GM21723 (cell line): Measurements from ENCODE around the gene CABLES2.

Experiments used
- ATAC-seq: cut with Tn5 transposase; IDR thresholded peaks from one replicate; pipeline ENCODE4 v1.9.1; 2021; ENCODE audit warnings: mild to moderate bottlenecking, moderate library complexity; ENCODE audit not compliant: unreplicated experiment

CABLES2 gene, protein sequence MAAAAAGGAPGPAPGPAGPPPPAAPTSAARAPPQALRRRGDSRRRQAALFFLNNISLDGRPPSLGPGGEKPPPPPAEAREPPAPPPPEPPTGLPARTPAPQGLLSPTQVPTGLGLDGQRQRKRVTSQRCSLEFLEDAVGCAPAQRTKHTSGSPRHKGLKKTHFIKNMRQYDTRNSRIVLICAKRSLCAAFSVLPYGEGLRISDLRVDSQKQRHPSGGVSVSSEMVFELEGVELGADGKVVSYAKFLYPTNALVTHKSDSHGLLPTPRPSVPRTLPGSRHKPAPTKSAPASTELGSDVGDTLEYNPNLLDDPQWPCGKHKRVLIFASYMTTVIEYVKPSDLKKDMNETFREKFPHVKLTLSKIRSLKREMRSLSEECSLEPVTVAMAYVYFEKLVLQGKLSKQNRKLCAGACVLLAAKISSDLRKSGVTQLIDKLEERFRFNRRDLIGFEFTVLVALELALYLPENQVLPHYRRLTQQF

DNA sequence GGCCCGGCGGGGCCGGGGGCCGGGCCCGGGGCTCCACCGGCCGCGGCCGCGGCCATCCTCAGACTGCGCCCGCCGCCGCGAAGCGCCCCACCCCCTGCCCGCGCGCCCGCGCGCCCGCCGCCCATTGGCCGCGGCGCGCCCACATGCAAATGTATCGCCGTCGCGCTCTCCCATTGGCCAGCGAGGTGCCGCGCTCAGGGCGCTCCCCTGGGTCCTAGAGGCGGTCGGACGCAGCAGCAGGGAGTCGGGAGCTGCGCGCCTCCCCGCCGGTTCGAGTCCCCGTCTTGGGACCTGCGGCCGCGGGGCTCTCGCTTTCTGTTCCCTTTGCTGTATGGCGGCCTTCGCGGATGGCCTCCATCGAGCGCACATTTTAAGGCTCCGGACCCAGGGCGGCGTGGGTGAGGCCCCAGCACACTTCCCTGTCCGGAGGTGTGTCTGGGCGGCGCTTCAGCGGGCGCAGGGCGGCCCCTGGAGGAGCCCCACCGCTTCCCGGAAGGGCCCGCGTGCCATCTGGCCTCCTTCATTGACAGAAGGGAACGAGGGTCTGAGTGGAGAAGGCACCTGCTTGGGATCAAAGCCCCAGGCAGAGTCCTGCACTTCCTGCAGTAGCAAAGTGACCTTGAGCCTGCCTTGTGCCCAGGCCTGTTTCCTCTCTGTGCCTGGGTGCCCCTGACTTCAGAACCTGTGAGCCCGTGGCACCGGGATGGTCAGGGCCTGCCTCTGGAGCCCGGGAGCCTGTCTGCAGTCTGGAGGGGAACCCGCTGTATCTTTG lies at the start of gene CABLES2:
CABLES2 (minus strand) TSS at position 65 of the 772 bp plus-strand sequence; CDS start at position 56, 9 bp downstream.
- peak; percentile 82 for ATAC-seq

DNA sequence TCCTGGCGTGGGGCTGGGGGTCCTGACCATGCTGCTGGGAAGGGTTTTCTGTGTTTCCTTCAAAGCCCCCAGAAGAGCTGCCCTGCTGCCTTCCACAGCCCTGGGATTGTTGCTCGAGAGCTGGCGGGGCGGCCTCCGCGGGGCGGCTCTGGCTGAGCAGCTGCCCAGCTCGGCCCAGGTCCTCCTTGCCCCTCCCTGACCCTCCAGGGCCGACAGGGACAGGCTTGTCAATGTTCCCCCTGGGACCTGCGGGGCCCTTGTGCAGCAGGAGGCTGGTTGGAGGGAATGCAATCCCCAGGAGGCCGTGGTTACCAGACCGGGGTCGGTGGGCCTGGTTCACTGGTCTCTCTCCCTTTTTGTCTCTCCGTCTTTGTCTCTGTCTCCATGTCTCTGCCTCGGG lies 48.8 kb upstream of the CABLES2 start:
- no peak for ATAC-seq

DNA sequence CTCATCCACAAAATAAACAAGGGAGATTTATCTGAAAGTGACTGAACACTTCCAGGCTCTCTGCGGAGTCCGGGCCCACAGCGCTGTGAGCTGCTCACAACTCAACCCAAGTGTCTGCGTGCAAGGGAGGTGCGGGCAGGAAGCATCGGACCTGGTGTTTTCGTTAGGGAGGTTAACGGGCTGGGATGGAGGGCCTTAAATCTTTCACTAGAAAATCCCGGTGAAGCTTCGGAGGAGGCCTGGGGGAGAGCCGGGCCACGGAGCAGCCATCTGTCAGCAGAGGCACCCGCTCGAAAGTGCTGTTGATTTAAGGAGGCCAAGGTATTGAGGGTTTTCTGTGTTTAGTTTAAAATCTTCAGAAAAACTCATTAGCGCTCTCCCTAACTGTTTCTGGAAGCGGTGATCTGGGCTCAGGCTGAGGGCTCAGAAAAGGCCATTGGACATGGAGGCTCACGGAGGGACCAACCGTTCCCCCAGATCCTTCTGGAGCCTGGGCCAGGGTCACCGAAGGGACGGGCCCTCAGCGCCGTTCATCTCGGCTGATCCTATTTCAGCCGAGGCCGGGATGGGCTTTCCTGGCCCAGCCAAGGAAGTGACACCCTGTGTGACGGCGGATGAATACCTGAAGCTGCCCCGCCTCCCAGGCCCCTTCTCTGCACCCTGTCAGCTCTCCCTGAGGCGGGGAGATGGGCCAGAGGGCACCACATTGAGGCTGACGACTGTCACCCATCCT lies 48.0 kb upstream of the CABLES2 start:
- no peak for ATAC-seq

DNA sequence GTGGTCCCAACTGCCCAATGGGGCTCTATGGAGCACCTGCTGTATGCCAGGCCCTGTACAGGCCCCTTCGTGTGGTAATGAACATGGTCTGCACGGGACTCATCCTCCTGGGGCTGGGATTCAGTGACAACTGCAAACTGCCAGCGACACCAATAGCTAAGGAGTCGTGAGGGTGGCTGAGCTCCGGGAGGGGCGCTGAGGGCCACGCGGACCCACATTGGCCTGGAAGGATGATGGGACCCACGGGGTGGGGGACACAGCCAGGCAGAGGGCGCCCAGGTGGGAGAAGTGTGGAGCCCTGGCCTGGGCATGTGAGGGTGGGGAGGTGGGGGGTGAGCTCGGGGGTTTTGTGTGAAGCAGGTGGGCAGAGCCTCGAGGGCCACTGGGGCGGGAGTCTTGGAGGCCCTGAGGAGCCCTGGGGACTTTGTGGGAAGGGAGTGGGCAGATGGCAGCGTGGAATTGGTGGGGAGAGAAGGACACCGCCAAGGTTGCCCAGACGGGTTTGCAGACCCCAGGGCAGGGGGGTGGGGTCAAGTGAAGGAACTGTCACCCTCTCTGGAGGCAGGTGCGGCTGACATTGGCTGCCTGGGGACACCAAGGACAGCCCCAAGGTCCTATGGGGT lies 46.2 kb upstream of the CABLES2 start:
- ATAC-seq: no peak

DNA sequence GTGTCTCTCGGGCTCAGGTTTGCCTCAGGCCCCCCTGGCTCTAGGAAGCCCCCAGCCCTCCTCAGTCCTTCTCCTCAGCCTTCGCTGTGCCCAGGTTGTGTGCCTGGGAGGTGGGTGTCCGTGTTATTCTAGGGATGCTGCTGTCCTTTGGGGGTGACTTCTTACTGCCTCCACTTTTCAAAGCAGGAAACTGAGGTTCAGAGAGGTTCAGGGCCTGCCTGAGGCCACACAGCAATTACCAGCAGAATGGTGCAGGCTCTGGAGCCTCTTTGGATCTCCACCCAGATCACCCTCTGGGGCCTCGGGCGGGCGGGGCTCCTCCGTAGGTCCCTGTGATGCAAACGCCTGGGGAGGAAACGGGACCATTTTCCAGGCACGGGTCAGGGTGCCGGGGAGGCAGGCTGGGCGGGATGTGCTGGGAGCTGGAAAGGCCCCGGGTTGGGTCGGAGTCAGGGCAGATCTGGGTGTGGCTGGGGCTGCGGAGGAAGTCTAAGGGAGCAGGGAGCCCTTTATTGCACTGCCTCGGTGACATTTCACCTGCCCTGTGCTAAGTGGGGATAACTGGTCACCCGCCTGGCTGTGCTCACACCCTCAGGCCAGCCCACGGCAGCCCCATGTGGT lies 45.5 kb upstream of the CABLES2 start:
- no peak for ATAC-seq

DNA sequence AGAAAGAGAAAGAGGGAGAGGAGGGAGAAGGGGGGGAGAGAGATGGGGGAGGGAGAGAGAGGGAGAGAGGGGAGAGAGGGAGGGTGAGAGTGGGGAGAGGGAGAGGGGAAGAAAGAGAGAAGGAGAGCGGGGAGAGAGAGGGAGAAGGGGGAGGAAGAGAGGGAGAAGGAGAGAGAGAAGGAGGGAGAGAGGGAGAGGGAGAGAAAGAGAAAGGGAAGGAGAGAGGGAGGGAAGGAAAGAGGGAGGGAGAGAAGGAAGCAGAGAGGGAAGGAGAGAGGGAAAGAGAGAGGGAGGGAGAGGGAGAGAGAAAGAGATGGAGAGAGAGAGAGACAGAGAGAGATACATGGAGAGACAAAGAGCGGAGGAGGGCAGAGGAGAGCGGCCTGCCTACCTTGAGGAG lies 44.9 kb upstream of the CABLES2 start:
- no peak for ATAC-seq

DNA sequence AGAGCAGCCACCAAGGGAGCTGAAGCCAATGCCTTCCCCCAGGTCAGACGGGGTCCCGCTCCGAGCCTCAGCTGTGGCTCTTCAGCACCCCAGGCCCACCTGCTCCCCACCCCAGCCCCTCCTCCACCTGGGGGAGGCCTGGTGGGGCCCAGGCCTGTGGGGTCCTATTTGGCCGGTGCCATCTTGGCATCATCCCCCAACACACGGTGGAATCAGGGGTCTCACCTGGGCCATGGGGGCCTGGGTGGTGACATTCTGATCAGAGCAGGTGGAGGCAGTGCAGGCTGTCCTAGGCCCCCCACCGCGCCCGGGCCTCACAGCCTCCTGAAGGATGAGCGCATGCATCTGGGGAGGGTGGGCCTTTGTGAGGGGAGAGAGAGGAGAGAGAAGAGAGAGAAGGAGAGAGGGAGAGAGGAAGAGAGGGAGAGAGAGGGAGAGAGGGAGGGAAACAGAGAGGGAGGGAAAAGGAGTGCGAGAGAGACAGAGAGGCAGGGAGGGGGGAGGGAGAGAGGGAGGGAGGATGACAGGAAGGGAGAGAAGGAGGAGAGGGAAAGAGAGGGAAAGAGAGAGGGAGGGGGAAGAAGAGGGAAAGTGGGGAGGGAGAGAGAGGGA lies 44.2 kb upstream of the CABLES2 start:
- ATAC-seq: no peak

DNA sequence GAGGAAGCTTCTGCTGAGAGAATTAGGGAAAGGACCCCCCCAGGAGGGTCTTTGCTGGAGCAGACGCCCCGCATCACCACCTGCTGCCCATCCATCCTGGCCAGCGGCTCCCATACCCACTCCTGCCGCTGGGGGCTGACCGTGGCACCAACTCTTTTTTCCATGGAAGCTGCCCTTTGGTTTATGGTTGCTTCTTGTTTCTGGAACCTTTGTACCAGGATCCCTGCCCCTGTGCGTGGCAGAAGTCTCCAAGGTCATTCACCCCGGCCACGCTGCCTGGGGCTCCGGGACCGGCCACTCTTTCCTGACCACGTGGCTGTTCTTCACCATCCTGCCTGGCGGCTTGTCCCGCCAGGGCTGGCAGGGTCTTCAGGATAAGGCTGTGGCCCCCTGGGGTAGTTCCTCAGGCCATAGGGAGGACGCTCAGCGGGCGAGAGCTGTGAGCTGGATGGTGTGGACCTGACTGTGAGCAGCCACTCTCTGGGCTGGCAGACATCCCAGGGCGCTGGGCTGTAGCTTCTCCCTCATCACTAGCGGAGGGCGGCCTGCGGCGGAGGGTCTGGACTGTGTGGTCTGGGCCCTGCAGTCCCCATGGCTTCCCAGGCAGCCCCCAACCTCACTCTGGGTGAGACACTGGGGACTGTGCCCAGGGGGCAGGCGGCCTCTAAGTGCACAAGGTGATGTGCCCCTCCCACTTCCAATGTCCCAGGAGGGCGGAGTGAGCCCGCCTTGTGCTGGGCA lies 43.0 kb upstream of the CABLES2 start:
- no peak for ATAC-seq

DNA sequence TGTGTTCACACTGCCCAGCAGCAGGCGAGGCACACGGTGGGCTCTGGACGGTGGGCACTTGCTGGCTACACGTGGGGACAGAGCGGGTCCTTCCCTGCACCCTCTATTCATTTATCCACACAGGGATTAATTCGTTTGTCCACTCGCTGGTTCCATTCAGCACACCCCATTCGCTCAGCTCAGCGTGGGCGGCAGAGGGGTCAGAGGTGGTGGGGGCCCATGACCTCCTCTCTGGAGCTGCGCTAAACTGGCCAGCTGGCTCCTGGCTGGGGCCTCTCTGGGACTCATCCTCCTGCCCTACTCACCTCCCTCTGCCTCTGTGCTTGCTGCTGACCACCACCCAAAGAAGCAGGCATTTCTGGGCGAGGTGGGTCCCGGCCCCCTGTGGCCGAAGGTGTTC lies 41.7 kb upstream of the CABLES2 start:
- ATAC-seq: no peak

DNA sequence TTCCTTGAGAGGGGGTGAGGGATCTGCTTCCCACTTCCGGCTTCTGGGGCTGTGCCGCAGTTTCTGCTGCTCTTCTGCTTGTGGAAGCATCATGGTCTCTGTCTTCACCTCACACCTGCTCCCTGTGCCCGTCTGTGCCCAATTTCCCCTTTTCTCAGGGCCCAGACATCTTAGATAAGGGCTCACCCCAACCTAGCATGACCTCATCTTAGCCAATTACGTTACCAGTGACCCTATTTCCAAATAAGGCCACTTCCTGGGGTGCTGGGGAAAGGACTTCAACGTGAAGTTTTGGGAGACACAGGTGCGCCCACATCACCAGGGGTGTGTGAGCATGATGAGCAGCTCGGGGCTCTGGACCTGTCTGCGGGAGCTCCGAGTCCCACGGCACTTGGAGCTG lies 41.0 kb upstream of the CABLES2 start:
- no peak for ATAC-seq

DNA sequence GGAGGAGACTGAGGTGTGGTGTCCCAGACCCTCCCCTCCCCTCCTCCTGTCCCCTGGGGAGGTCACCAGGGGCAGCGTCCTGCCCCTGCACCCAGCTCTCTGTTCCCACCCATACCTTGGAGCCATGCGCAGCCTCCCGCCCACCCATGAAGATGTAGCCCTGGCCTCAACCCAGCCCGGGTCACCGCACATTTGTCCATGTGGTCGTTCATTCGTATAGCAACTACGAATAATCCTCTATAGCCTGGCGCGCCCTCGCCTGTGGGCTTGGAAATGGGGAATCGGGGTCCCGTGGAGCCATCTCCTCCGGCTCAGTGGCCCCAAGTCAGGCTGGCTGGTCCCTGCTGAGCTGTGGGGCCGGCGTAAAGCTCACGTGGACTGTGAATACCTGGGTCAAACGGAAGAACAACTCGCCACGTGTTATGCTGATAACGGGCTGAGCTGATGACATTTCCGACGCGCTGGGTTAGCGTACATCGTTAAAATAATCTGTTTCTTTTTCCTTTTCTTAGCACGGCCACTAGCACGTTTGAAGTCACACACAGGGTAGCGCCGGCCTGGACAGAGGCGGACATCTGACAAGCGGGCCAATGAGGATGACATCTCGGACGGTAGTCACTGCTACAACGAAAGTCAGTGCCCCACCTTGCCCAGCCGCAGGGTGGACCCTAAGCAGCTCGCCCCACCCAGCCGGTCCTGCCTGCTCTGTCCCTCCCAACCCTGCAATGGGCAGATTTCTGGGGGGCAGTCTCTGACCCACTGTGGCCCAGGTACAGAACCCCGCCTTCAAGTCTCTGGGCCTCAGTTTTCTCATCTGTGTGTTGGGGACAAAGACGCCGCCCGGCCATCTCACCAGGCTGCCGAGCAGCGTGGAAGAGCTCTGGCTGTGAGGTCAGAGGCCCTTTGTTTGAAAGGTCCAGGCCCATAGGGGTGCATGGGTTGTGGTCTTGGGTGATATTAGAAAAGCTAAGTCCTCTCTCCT lies 40.1 kb upstream of the CABLES2 start:
- no peak for ATAC-seq

DNA sequence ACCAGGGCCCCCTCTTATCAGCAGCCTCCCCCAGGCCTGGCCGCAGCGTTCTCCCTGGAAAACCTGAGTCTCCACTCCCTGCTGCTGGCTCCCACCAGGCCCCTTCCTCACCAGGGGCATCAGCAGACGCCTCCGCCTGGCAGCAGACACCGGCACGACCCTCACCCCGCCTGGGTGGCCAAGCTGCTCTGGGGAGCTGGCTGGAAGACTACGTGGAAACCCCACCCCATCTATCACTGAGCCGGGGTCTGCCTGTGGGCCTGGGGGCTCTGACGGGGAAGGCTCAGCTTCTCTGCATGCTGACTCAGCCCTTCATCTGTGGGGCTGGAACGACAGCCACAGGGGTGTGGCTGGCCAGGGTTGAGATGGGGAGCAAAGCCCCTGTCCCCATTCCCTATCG lies 39.4 kb upstream of the CABLES2 start:
- no peak for ATAC-seq

DNA sequence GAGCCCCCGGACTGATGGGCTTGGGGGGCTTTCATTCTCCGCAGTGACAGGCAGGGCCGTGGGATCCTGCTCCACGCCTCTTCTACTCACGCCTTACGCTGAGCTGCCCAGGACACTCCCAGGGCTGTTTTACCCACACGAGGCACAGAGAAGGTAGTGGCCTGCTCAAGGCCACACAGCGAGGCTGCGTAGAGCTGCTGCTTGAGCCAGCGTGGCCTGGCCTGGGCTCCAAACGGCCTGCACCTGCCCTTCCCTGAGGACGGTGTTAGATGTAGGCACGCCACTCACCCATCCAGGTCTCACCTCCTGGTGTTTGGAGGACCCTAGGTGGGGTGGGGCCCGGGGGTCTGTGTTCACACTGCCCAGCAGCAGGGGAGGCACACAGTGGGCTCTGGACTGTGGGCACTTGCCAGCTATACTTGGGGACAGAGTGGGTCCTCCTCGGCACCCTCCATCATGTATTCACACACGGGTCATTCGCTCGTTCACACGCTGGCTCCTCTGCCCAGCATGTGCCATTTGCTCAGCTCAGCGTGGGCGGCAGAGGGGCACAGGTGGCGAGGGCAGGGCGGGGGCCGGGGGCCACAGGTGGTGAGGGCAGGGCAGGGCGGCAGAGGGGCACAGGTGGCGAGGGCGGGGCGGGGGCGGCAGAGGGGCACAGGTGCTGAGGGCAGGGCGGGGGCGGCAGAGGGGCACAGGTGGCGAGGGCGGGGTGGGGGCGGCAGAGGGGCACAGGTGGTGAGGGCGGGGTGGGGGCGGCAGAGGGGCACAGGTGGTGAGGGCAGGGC lies 38.7 kb upstream of the CABLES2 start:
- ATAC-seq: no peak

DNA sequence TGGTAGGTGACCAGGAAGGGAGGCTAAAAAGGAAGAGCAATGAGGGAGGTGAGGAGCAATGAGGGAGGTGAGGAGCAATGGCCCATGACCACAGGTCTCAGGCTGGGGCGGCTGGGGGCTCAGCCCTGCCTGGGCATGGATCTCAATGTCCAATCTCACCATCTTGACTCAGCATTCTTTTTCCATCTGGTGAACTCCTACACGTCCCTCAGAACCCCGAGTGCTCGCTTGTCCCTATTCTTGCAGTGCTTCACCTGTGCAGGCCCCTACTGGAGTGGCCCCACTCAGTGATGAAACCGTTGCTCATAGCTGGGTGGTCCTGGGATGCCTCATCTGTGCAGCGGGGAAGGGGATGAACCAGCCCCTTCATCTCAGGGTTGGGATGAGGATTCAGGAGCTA lies 37.2 kb upstream of the CABLES2 start:
- no peak for ATAC-seq

DNA sequence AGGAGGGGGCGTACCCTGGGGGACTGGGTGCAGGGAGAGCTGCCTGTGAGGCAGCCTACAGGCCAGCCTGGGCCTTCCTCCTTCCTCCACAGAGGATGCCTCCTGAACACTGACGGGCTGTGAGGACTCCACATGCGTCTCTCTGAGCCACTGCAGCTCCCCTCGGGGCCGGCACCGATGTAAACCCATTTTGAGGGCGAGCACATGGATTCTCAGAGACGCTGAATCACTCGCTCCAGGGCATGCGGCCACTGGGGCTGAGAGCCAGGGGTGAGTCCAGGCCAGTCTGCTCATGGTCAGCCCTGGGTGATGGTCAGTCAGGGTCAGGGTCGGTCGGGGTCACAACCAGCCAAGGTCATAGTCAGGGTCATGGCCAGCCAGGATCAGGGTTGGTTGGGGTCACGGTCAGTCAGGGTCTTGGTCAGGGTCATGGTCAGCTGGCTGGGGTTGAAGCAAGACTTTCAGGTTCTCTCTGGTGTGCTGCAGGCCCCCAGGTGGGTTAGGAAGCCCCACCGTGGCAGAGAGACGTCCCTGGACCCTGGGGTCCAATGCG lies 35.0 kb upstream of the CABLES2 start:
- no peak for ATAC-seq

DNA sequence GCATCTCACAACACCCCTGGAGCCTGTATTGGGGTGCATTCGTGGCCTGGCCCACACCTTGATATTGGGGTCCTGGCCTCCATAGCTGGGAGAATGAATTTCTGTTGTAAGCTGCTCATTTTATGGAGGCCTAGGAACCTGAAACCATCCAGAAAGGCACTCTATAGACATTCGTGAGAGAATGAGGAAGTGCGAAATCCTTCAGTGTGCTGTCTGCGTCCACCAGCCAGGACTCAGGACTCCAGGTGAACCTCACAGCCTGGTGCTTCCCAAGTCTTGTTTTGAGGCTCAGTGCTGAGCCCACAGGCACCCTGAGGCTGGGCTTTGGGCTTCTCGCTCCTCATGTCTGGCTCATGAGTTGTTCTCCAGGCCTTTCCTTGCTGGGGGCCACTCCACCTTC lies 32.1 kb upstream of the CABLES2 start:
- ATAC-seq: no peak

DNA sequence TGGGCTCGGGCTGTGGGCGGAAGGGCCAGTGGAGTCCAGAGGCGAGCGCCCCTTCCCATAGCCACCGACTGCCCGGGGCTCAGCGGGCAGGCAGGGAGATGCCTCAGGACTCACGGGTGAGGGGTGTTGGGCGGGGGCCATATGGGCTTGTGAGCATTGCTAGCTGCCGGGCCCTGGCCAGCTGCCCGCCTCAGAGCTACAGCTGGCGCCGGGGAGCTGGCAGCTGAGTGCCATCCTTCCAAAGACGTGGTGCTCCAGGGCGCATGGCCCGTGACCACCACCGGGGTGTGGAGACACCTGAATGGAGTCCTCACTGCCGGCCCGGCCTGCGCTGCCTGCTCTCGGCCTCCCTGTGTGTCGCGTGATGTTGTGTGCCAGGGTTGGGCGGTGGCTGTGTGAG lies 30.8 kb upstream of the CABLES2 start:
- ATAC-seq: no peak
